Measurements from ENCODE around the gene GSG1.

DNA sequence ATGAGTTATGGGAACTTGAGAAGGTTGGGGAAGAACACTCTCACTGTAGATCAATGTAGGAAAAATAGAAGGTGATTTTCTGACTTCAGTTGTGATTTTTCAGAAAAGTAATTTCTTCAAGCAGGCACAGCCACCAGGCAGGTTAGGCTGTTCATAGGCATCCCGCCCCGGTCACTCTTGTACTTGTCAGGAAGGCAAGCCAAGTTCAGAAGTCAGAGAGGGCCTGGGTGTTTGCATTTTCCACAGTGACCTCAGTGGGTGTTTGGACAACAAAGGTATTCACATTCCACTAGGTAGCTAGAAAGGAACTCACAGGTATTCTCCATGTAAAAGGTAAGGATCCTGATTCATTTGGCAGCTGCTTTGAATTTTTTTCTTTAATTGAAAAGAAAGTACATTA, 62.2 kb downstream of the GSG1 start:
- TF ChIP-seq, protein P1, sequence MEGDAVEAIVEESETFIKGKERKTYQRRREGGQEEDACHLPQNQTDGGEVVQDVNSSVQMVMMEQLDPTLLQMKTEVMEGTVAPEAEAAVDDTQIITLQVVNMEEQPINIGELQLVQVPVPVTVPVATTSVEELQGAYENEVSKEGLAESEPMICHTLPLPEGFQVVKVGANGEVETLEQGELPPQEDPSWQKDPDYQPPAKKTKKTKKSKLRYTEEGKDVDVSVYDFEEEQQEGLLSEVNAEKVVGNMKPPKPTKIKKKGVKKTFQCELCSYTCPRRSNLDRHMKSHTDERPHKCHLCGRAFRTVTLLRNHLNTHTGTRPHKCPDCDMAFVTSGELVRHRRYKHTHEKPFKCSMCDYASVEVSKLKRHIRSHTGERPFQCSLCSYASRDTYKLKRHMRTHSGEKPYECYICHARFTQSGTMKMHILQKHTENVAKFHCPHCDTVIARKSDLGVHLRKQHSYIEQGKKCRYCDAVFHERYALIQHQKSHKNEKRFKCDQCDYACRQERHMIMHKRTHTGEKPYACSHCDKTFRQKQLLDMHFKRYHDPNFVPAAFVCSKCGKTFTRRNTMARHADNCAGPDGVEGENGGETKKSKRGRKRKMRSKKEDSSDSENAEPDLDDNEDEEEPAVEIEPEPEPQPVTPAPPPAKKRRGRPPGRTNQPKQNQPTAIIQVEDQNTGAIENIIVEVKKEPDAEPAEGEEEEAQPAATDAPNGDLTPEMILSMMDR (IDR thresholded peaks at IDR 0.05) = peak in 1 of 6 experiments; percentile 2
- TF ChIP-seq POLR2A (IDR thresholded peaks at IDR 0.05) = peak in 1 of 2 donors; percentile 54

Measured in thyroid gland (tissue), 4 donors.